Fibroblast of lung (primary cell): Measurements from ENCODE around the gene MPDZ. TPM values are rescaled to one million over a fixed set of nuclear protein-coding genes. Genes with fewer than 3 reads are reported as not detected.
A peak's percentile ranks its signal among the peaks of the same experiment; 100 is the strongest.
"Not testable (repeated sequence)": the region's sequence is repeated elsewhere in the genome, so short reads cannot be mapped to it uniquely, and the experiment has no call there.

Experiments used
- DNase-seq, 2 donors: peaks; one replicate each; pipeline versions ENCODE4 v3.0.0 to v3.0.0-alpha.2; 2010; ENCODE audit warnings: low read depth in 2 of 2
- H2AFZ ChIP-seq: 2 replicates; pipeline ENCODE4 v1.5.1; 2012; ENCODE audit warnings: low read length, control low read depth, inconsistent platforms
- H3K27ac ChIP-seq: 2 replicates; pipeline ENCODE4 v1.5.1; 2011; ENCODE audit warnings: low read length, control low read depth; ENCODE audit not compliant: insufficient read depth
- H3K27me3 ChIP-seq: 2 replicates; pipeline ENCODE4 v1.5.1; 2011; ENCODE audit warnings: mild to moderate bottlenecking, low read length; ENCODE audit not compliant: control insufficient read depth, insufficient read depth
- H3K36me3 ChIP-seq: 2 replicates; pipeline ENCODE4 v1.5.1; 2011; ENCODE audit warnings: low read length; ENCODE audit not compliant: control insufficient read depth, insufficient read depth
- H3K4me1 ChIP-seq: 2 replicates; pipeline ENCODE4 v1.5.1; 2011; ENCODE audit warnings: low read length; ENCODE audit not compliant: control insufficient read depth, insufficient read depth; ENCODE audit errors: extremely low read depth
- H3K4me2 ChIP-seq: 2 replicates; pipeline ENCODE4 v1.5.1; 2011; ENCODE audit warnings: low read length, control low read depth; ENCODE audit not compliant: insufficient read depth; ENCODE audit errors: extremely low read depth
- H3K4me3 ChIP-seq, 4 experiments: fragments of 200-600 bp in 1 of 4; sonication (generic) in 1 of 4; replicated peaks in 1 of 4; 2 replicates each; pipeline ENCODE4 v1.5.1; 2011 to 2016; ENCODE audit warnings: low read length in 4 of 4, low read depth in 3 of 4, mild to moderate bottlenecking in 3 of 4, control low read depth in 2 of 4, inconsistent platforms in 1 of 4, mixed read lengths in 1 of 4; ENCODE audit not compliant: insufficient read depth in 1 of 4; ENCODE audit errors: control extremely low read depth in 1 of 4
- H3K79me2 ChIP-seq: 2 replicates; pipeline ENCODE4 v1.5.1; 2012; ENCODE audit warnings: mild to moderate bottlenecking, low read length, inconsistent platforms; ENCODE audit not compliant: control insufficient read depth, insufficient read depth
- H3K9ac ChIP-seq: 2 replicates; pipeline ENCODE4 v1.5.1; 2011; ENCODE audit warnings: mild to moderate bottlenecking, low read length, control low read depth; ENCODE audit not compliant: insufficient read depth
- H3K9me3 ChIP-seq: 2 replicates; pipeline ENCODE4 v1.5.1; 2012; ENCODE audit warnings: low read depth, low read length; ENCODE audit not compliant: control insufficient read depth, insufficient read depth
- H4K20me1 ChIP-seq: 2 replicates; pipeline ENCODE4 v1.5.1; 2011; ENCODE audit warnings: low read length; ENCODE audit not compliant: control insufficient read depth, insufficient read depth; ENCODE audit errors: extremely low read depth
- CTCF ChIP-seq, 2 donors: IDR thresholded peaks in 1 of 2; conservative IDR thresholded peaks in 1 of 2; 1 replicate in 1 of 2; 2 replicates in 1 of 2; pipeline ENCODE4 v1.5.1; 2011 to 2012; ENCODE audit warnings: low read length in 2 of 2, control low read depth in 1 of 2, inconsistent platforms in 1 of 2, low read depth in 1 of 2, mild to moderate bottlenecking in 1 of 2
- EZH2 ChIP-seq: IDR thresholded peaks from 2 replicates; pipeline ENCODE4 v1.5.1; 2012; ENCODE audit warnings: low read length, control low read depth, mild to moderate bottlenecking; ENCODE audit errors: missing control alignments
- polyA plus RNA-seq, 2 donors: library from polyadenylated mRNA; depleted of rRNA in 1 of 2; stranded (reverse) in 1 of 2; unstranded in 1 of 2; fragments of >200 nt; gene quantifications; 2 replicates each; pipeline ENCODE4 v1.2.1, GENCODE V29; 2011 to 2012; ENCODE audit warnings: missing spikeins in 1 of 2
- total RNA-seq: library from RNA; depleted of rRNA; stranded (reverse); fragments of >200 nt; gene quantifications from 2 replicates; pipeline ENCODE4 v1.2.1, GENCODE V29; 2014

MPDZ gene
- total and polyA plus RNA-seq, 2 donors (not counting 1 experiment from before 2014, with no cell fraction given) = 28.9 to 66.9 TPM

- DNase-seq = no peak
Observed at GRCh38 chr9:13234932-13235331, 44.6 kb downstream of the MPDZ start.

DNA sequence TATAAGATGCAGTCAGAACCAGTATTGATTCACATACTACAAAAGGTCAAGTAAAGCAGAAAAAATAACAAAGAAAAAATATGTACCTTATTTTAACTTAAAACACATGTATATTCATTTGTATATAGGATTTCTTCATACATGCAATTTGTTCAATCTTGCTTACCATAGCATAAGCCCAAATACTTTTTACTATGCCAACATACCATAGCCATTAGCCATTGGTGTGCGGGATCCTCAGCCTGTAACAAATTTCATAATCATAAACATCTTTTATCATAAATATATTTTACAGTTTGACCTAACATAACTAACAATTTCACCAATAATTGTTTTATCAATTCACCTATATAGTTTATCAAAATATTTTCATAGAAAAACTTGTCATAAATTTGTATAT, 51.1 kb downstream of the MPDZ start:
- no peaks in the 10 kb centered on the region for H3K79me2 ChIP-seq
- no peaks in the 10 kb centered on the region for H3K4me1 ChIP-seq
- no peaks in the 10 kb centered on the region for H4K20me1 ChIP-seq
- no peaks in the 10 kb centered on the region for H3K27me3 ChIP-seq
- H3K9me3 ChIP-seq = no peaks in the 10 kb centered on the region
- no peak overlapping the region for H3K4me3 ChIP-seq
- H2AFZ ChIP-seq = no peak overlapping the region
- no peak overlapping the region for H3K9ac ChIP-seq
- no peak overlapping the region for H3K27ac ChIP-seq
- DNase-seq = peak in 1 of 2 donors; percentile 34
- TF ChIP-seq EZH2 = no peak
- TF ChIP-seq CTCF (conservative IDR thresholded peaks at IDR 0.05 in 1 of 2, IDR thresholded peaks at IDR 0.05 in 1 of 2; ENCODE audit: low read depth in 1 of 2, low read length in 2 of 2) = no peak
- H3K36me3 ChIP-seq = no peaks in the 10 kb centered on the region
- no peak overlapping the region for H3K4me2 ChIP-seq

More at GRCh38 chr9:13234932-13235331, 44.6 kb downstream of the MPDZ start:
- no peaks in the 10 kb centered on the region for H3K4me1 ChIP-seq
- no peak overlapping the region for H3K4me2 ChIP-seq
- H3K9ac ChIP-seq = no peak overlapping the region
- no peaks in the 10 kb centered on the region for H3K79me2 ChIP-seq
- H3K4me3 ChIP-seq = no peak overlapping the region
- no peaks in the 10 kb centered on the region for H3K27me3 ChIP-seq
- H2AFZ ChIP-seq = no peak overlapping the region
- no peaks in the 10 kb centered on the region for H4K20me1 ChIP-seq
- no peaks in the 10 kb centered on the region for H3K9me3 ChIP-seq
- TF ChIP-seq CTCF (conservative IDR thresholded peaks at IDR 0.05 in 1 of 2, IDR thresholded peaks at IDR 0.05 in 1 of 2; ENCODE audit: low read depth in 1 of 2, low read length in 2 of 2) (no peak), EZH2 (no peak)
- no peak overlapping the region for H3K27ac ChIP-seq
- H3K36me3 ChIP-seq = no peaks in the 10 kb centered on the region

DNA sequence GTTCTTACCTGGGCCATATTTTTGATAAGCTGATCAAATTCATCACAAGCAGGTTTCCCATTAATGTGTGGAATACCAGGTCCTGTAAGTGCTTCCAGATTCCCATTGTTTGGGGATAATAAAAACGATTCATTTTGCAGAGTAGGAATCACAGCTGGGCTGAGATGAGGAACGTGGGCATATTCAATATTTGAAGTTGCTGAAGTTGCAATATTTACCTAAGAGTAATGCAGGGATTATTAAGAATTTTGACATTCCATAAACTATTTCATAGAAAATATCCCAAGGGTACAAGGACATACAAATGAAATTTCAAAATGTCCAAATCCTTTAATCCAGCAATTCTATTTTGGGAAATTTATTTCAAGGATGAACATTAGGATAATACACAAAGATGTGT, 55.1 kb downstream of the MPDZ start:
- no peaks in the 10 kb centered on the region for H4K20me1 ChIP-seq
- H3K27ac ChIP-seq = no peak overlapping the region
- no peak overlapping the region for H2AFZ ChIP-seq
- no peaks in the 10 kb centered on the region for H3K4me1 ChIP-seq
- H3K9me3 ChIP-seq = no peaks in the 10 kb centered on the region
- H3K36me3 ChIP-seq = no peaks in the 10 kb centered on the region
- H3K4me3 ChIP-seq = no peak overlapping the region
- no peaks in the 10 kb centered on the region for H3K79me2 ChIP-seq
- no peak overlapping the region for H3K4me2 ChIP-seq
- TF ChIP-seq EZH2 (no peak), CTCF (conservative IDR thresholded peaks at IDR 0.05 in 1 of 2, IDR thresholded peaks at IDR 0.05 in 1 of 2; ENCODE audit: low read depth in 1 of 2, low read length in 2 of 2) (no peak)
- no peaks in the 10 kb centered on the region for H3K27me3 ChIP-seq
- no peak for DNase-seq
- no peak overlapping the region for H3K9ac ChIP-seq

DNA sequence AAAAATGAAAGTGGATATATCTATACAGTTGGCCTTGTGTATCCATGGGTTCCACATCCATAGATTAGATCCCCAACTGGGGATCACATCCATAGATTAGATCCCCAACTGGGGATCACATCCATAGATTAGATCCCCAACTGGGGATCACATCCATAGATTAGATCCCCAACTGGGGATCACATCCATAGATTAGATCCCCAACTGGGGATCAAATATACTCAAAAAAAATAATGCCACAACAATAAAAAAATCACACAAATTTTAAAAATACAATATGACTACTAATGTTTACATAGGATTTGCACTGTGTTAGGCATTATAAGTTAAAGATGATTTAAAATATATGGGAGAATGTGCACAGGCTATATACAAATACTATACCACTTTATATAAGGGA, 56.8 kb downstream of the MPDZ start:
- not testable (repeated sequence) for DNase-seq, H2AFZ ChIP-seq, H3K4me1 ChIP-seq, H3K79me2 ChIP-seq, H3K4me2 ChIP-seq, H3K9ac ChIP-seq, H3K4me3 ChIP-seq, H3K27me3 ChIP-seq, H3K27ac ChIP-seq, H3K36me3 ChIP-seq, H4K20me1 ChIP-seq, H3K9me3 ChIP-seq
